ENCODE data around the gene ARFRP1.
"Not testable (repeated sequence)": the region's sequence is repeated elsewhere in the genome, so short reads cannot be mapped to it uniquely, and the experiment has no call there.

Gene ARFRP1

GRCh38 chr20:63671695-63672094, 36.1 kb downstream of the ARFRP1 start:
- not testable (repeated sequence) for DNase-seq

GRCh38 chr20:63668351-63668750, 39.4 kb downstream of the ARFRP1 start:
- DNase-seq, result no peak

- DNase-seq, result no peak
These were observed 39.9 kb downstream of the ARFRP1 start for GRCh38 chr20:63667858-63668257.

- no peak for DNase-seq
These were observed 42.1 kb downstream of the ARFRP1 start for GRCh38 chr20:63665708-63666107.

GRCh38 chr20:63664861-63665594, 42.7 kb downstream of the ARFRP1 start:
- DNase-seq, result peak; percentile 9

- DNase-seq, result no peak
These were observed 43.5 kb downstream of the ARFRP1 start for GRCh38 chr20:63664143-63664851.

- DNase-seq, result no peak
These were observed 44.3 kb downstream of the ARFRP1 start for GRCh38 chr20:63663332-63664066.

GRCh38 chr20:63662813-63663189, 45.0 kb downstream of the ARFRP1 start:
- DNase-seq, result no peak

GRCh38 chr20:63661959-63662812, 45.6 kb downstream of the ARFRP1 start:
- DNase-seq, result no peak

- DNase-seq, result no peak
These were observed 46.7 kb downstream of the ARFRP1 start for GRCh38 chr20:63661108-63661507.

GRCh38 chr20:63660622-63661021, 47.2 kb downstream of the ARFRP1 start:
- no peak for DNase-seq

- not testable (repeated sequence) for DNase-seq
These were observed 47.6 kb downstream of the ARFRP1 start for GRCh38 chr20:63660174-63660573.

GRCh38 chr20:63659370-63659769, 48.4 kb downstream of the ARFRP1 start:
- DNase-seq, result no peak

- no peak for DNase-seq
These were observed 49.0 kb downstream of the ARFRP1 start for GRCh38 chr20:63658749-63659187.

- DNase-seq, result peak; percentile 95
These were observed 49.6 kb downstream of the ARFRP1 start, which contains the start of gene RTEL1 for GRCh38 chr20:63657937-63658748. Gene RTEL1, plus strand, starts transcription at chr20:63658312. Its CDS starts 1,091 bp downstream, at chr20:63659403.

- no peak for DNase-seq
These were observed 50.4 kb downstream of the ARFRP1 start for GRCh38 chr20:63657260-63657936.

- no peak for DNase-seq
These were observed 51.3 kb downstream of the ARFRP1 start for GRCh38 chr20:63656451-63656850.

GRCh38 chr20:63655249-63655648, 52.5 kb downstream of the ARFRP1 start:
- DNase-seq, result no peak

- no peak for DNase-seq
These were observed 53.7 kb downstream of the ARFRP1 start for GRCh38 chr20:63653974-63654668.
